Amygdala (tissue), 56 donors: ENCODE measurements around the gene CRLF1.

Source experiments
- DNase-seq, 56 donors: peaks; one replicate each; lab custom pipeline; 2025; lab: John Stamatoyannopoulos, UW

The CRLF1 gene

DNA sequence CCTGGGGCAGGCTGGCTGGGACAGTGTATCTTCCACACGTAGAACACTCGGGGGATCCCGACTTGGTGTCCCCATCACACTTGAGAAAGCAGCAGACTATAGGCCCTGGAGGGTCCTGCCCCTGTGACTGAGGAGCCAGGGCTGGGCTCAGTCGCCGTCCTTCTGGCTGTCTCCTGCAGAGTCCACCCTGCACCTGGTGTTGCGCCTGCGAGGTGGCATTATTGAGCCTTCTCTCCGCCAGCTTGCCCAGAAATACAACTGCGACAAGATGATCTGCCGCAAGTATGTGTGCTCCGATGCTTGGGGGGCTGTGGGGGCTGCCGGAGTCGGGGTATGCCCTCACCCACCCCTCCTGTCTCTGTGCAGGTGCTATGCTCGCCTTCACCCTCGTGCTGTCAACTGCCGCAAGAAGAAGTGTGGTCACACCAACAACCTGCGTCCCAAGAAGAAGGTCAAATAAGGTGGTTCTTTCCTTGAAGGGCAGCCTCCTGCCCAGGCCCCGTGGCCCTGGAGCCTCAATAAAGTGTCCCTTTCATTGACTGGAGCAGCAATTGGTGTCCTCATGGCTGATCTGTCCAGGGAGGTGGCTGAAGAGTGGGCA, 31.8 kb downstream of the CRLF1 start:
- DNase-seq = no peak

- DNase-seq = peak; percentile 50 to 99 (median 93)
These were observed 34.8 kb downstream of the CRLF1 start, which contains the start of gene UBA52 for GRCh38 chr19:18571564-18572344. Gene UBA52 (plus strand): TSS chr19:18571857. CDS start chr19:18573301, 1,444 bp downstream.

DNA sequence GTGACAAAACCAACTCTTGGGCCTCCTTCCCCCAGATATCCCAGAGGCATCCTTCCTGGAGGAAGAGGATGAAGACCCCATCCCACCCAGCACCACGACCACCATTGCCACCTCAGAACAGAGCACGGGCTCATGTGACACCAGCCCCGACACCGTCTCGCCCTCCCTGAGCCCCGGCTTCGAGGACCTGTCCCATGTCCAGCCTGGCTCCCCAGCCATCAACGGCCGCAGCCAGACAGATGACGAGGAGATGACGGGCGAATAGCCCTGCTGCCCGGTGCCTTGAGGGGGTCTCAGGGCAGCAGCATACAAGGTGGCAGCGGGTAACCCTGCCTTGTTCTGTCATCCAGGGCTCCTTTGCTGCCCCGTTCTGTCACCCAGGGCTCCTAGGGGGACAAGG, 38.2 kb downstream of the CRLF1 start:
- DNase-seq = no peak

GRCh38 chr19:18566953-18567352, 39.6 kb downstream of the CRLF1 start:
- no peak for DNase-seq

DNA sequence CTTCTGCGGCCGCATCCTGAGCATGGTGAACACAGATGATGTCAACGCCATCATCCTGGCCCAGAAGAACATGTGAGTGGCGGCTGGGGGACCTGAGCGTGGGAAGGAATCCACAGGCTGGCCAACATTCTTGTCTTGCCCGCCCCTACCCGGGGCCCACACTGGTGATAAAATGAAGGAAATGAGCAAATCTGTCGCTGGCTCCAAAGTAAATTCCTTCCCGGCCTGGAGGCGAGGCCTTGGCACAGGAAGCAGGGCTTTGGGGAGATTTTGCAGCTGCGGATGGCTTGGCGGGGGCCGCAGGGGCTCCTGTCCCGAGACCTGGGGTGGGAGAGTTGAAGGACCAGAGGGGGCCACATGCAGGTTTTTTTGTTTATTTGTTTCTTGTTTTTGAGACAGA, 44.5 kb downstream of the CRLF1 start:
- no peak for DNase-seq

- no peak for DNase-seq
These were observed 46.9 kb downstream of the CRLF1 start for GRCh38 chr19:18559685-18560084.

- DNase-seq = no peak
These were observed 48.0 kb downstream of the CRLF1 start for GRCh38 chr19:18558604-18559003.

- DNase-seq = peak in 1 of 56 donors; percentile 16
These were observed 48.4 kb downstream of the CRLF1 start for GRCh38 chr19:18558202-18558555.

DNA sequence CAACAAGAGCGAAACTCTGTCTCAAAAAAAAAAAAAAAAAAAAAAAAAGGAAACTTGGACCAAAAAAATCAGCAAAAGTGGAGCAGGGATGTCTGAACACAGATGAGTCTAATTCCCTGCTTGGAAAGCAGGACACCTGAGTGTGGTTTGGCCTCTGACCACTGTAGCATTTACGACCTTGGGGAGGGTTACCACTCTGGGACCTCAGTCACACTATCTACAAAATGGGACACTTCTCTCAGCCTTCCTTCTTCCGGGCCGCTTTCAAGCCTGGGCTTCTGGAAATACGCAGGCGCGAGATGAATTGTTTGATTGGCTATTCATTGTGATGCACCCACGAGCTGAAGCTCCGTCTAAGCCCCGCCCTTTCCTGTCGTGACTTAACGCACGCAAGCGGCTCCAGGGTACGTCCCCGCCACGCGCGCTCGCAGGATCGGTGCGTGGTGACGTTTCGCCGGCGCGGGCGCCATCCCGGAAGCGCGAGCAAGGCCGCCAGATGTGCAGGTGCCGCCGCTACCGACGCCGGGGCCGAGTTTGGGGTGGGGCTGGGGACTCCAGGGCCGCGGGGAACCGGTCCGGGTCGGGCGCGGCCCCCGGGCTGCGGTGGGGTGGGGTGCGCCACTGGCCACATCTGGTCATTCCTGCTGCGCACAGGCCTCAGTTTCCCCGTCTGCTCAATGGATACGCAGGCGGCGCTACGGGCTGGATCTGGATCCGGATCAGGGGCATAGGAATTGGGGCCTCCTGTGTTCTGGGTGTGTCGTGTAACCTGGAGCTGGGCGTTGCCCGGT, 49.0 kb downstream of the CRLF1 start, which contains the start of gene KXD1:
KXD1 (plus strand) TSS at position 460 of the 791 bp plus-strand sequence. CDS start 4,187 bp downstream, outside the sequence.
- peak; percentile 41 to 98 (median 94) for DNase-seq

- DNase-seq = no peak
These were observed 55.0 kb downstream of the CRLF1 start for GRCh38 chr19:18551631-18552030.

DNA sequence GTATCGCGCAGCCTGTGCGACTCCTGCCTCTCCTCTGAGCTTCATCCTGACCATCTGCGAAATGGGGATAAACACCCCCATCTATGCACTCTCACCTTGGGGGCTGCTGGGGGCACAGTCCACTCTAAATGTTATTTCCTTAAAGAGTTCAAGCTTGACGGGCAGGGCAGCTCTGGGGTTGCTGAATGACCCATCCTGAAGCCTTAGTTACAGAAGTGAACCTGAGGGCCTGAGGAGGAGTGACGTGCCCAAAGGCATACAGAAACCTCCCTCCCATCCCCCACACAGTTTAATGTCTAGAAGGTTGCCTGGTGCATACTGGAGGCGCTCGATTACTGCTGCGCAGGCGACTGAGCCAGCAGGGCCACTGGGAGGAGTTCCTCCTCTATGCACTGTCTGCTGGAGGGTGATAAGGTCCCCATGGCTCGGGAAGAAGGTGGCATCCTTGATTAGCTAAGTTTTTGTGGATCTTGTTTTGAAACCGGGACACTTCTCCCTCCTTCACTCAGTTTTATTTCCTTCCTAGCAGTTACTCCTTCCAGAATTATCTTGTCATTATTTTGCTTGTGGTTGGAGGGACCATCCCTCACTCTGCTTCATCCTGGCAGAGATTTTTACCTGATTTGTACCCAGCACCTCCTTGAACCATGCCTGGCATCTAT, 62.7 kb downstream of the CRLF1 start:
- peak in 14 of 56 donors; percentile 7 to 44 (median 27) for DNase-seq
